ENCODE results near the gene NPTXR.

GRCh38 chr22:38850399-38850798 lies 6.6 kb upstream of the NPTXR start:
- TF ChIP-seq CTCF (conservative IDR thresholded peaks at IDR 0.05; ENCODE audit: low read length) (no peak), EZH2phosphoT487 (IDR thresholded peaks at IDR 0.05; ENCODE audit: borderline replicate concordance, low read depth, low read length) (no peak)

Data from OCI-LY7 (cell line).